ENCODE data around the gene PLXDC2.

GRCh38 chr10:19915816-19916215, 99.6 kb downstream of the PLXDC2 start:
- no peak for TF ChIP-seq CTCF (IDR thresholded peaks at IDR 0.05)
- no peak for TF ChIP-seq MAX (IDR thresholded peaks at IDR 0.05)
- TF ChIP-seq FOSL2 (IDR thresholded peaks at IDR 0.05), result no peak
- TF ChIP-seq FOSL2 (CRISPR knock-in tag; IDR thresholded peaks at IDR 0.05), result no peak
- no peak for TF ChIP-seq SMC3 (IDR thresholded peaks at IDR 0.05)
- no peak for TF ChIP-seq POLR2A (IDR thresholded peaks at IDR 0.05; ENCODE audit: low read length)
- TF ChIP-seq JUN (IDR thresholded peaks at IDR 0.05), result no peak
- TF ChIP-seq HOXA7 (CRISPR knock-in tag; IDR thresholded peaks at IDR 0.05), result no peak
- no peak for TF ChIP-seq ZFP36 (IDR thresholded peaks at IDR 0.05; ENCODE audit: borderline replicate concordance, partially characterized antibody)
- no peak for TF ChIP-seq USF2 (IDR thresholded peaks at IDR 0.05)
- no peak for TF ChIP-seq CEBPB (IDR thresholded peaks at IDR 0.05)

All from A549 (cell line).